ENCODE measurements around the gene CLEC4E.
A peak's percentile ranks its signal among the peaks of the same experiment; 100 is the strongest.

Gene CLEC4E

DNA sequence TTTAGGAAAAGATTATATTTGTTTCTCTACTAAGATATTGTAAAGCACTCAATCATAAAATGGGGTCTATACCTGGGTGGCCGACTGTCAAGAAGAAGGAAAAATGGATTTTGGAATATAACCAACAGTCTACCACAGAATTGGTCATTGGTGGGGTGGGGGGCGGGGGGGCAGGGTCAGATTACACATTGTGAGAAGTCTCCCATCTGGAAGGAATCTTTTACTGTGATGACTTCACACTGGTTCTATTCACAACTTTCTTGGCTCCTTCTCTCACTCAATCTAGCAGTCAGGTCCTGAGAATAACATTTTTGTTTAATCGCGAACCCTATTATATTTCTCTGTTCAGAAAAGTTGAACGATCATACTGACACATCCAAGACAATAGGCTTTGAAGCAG lies 8.7 kb upstream of the CLEC4E start:
- H3K79me1 ChIP-seq (ENCODE audit: low read length), result no peaks in the 10 kb centered on the region
- H2BK5ac ChIP-seq (ENCODE audit: low read length), result no peak overlapping the region
- no peak overlapping the region for H2BK120ac ChIP-seq (ENCODE audit: low read depth, low read length)
- H4K8ac ChIP-seq (ENCODE audit: low read depth, low read length), result no peak overlapping the region
- no peak overlapping the region for H3K4ac ChIP-seq (ENCODE audit: low read depth, low read length)
- no CpG with 5 or more reads among the region's 5 CpGs for WGBS (ENCODE audit: extremely low coverage, insufficient coverage, low lambda C conversion rate)
- H4K5ac ChIP-seq (ENCODE audit: low read length), result no peak overlapping the region
- H3K23ac ChIP-seq (ENCODE audit: low read length), result no peak overlapping the region
- no peak overlapping the region for H3K4me3 ChIP-seq (ENCODE audit: low read length)
- H3K18ac ChIP-seq (ENCODE audit: low read length), result no peak overlapping the region
- no peak overlapping the region for H2BK15ac ChIP-seq (replicated peaks; ENCODE audit: low read depth)
- no peaks in the 10 kb centered on the region for H3K79me2 ChIP-seq (ENCODE audit: control insufficient read depth, insufficient read depth, low read length)
- no peak overlapping the region for H3K56ac ChIP-seq (ENCODE audit: low read length)
- no peaks in the 10 kb centered on the region for H3K27me3 ChIP-seq (ENCODE audit: insufficient read depth, low read length, poor library complexity)
- H2AK5ac ChIP-seq (ENCODE audit: low read length), result no peak overlapping the region
- H3K9ac ChIP-seq (ENCODE audit: low read length), result no peak overlapping the region
- DNase-seq, result no peak
- H3K36me3 ChIP-seq (ENCODE audit: control insufficient read depth, insufficient read depth, low read length), result no peaks in the 10 kb centered on the region
- H3K4me2 ChIP-seq (ENCODE audit: low read length), result no peak overlapping the region
- H3K4me1 ChIP-seq (ENCODE audit: control insufficient read depth, low read depth, low read length), result no peaks in the 10 kb centered on the region
- H3K27ac ChIP-seq (ENCODE audit: low read depth, low read length), result no peak overlapping the region

DNA sequence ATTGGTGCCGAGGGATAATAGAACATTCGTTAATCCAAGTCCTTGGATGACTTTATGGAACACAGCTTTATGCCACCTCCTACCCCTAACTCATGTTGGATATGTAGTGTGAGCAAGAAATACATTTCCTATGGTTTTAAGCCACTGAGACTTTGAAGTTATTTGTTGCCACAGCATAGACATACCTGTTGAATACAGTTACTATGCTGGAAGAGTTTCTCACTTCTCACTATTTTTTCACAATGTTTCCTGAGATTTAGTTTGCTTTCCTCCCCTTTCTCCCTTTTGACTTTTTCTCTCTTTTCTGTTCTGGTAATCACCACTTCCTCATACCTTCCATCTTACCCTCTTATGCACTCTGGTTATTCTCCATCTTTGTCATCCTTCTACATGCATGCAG lies 7.5 kb upstream of the CLEC4E start:
- DNase-seq, result no peak
- H3K79me1 ChIP-seq (ENCODE audit: low read length), result no peaks in the 10 kb centered on the region
- no peak overlapping the region for H2BK5ac ChIP-seq (ENCODE audit: low read length)
- no peak overlapping the region for H3K18ac ChIP-seq (ENCODE audit: low read length)
- H2AK5ac ChIP-seq (ENCODE audit: low read length), result no peak overlapping the region
- no peaks in the 10 kb centered on the region for H3K27me3 ChIP-seq (ENCODE audit: insufficient read depth, low read length, poor library complexity)
- no peak overlapping the region for H2BK15ac ChIP-seq (replicated peaks; ENCODE audit: low read depth)
- H3K4me2 ChIP-seq (ENCODE audit: low read length), result no peak overlapping the region
- H3K56ac ChIP-seq (ENCODE audit: low read length), result no peak overlapping the region
- no peak overlapping the region for H3K4me3 ChIP-seq (ENCODE audit: low read length)
- no peaks in the 10 kb centered on the region for H3K36me3 ChIP-seq (ENCODE audit: control insufficient read depth, insufficient read depth, low read length)
- no peak overlapping the region for H3K9ac ChIP-seq (ENCODE audit: low read length)
- H3K4me1 ChIP-seq (ENCODE audit: control insufficient read depth, low read depth, low read length), result no peaks in the 10 kb centered on the region
- no peak overlapping the region for H2BK120ac ChIP-seq (ENCODE audit: low read depth, low read length)
- H3K23ac ChIP-seq (ENCODE audit: low read length), result peak overlapping the region; percentile 29
- no peak overlapping the region for H4K5ac ChIP-seq (ENCODE audit: low read length)
- no peak overlapping the region for H3K27ac ChIP-seq (ENCODE audit: low read depth, low read length)
- H3K79me2 ChIP-seq (ENCODE audit: control insufficient read depth, insufficient read depth, low read length), result no peaks in the 10 kb centered on the region
- H4K8ac ChIP-seq (ENCODE audit: low read depth, low read length), result no peak overlapping the region
- H3K4ac ChIP-seq (ENCODE audit: low read depth, low read length), result no peak overlapping the region
- WGBS (ENCODE audit: extremely low coverage, insufficient coverage, low lambda C conversion rate), result no CpG with 5 or more reads among the region's 2 CpGs

DNA sequence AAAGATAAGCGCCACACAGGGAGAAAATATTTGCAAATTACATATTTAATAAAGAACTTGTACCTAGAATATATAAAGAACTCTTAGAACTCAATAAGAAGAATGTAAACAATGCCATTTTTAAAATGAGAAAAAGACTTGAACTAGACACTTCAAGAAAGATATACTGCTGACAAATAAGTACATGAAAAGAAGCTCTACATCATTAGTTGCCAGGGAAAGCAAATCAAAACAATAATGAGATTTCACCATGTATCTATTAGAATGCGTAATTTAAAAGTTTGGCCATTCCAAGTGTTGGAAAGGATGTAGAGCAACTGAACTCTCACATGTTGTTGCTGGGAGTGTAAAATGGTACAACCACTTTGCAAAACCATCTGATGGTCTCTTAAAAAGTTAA lies 6.9 kb upstream of the CLEC4E start:
- H3K79me2 ChIP-seq (ENCODE audit: control insufficient read depth, insufficient read depth, low read length), result no peaks in the 10 kb centered on the region
- H2BK15ac ChIP-seq (replicated peaks; ENCODE audit: low read depth), result no peak overlapping the region
- no peaks in the 10 kb centered on the region for H3K27me3 ChIP-seq (ENCODE audit: insufficient read depth, low read length, poor library complexity)
- no peak overlapping the region for H3K4ac ChIP-seq (ENCODE audit: low read depth, low read length)
- H3K4me3 ChIP-seq (ENCODE audit: low read length), result no peak overlapping the region
- H4K8ac ChIP-seq (ENCODE audit: low read depth, low read length), result no peak overlapping the region
- no peak overlapping the region for H3K4me2 ChIP-seq (ENCODE audit: low read length)
- WGBS (ENCODE audit: extremely low coverage, insufficient coverage, low lambda C conversion rate), result no CpG with 5 or more reads among the region's 2 CpGs
- H2BK120ac ChIP-seq (ENCODE audit: low read depth, low read length), result no peak overlapping the region
- H3K18ac ChIP-seq (ENCODE audit: low read length), result no peak overlapping the region
- no peak overlapping the region for H3K9ac ChIP-seq (ENCODE audit: low read length)
- H4K5ac ChIP-seq (ENCODE audit: low read length), result no peak overlapping the region
- H3K56ac ChIP-seq (ENCODE audit: low read length), result no peak overlapping the region
- no peak overlapping the region for H2BK5ac ChIP-seq (ENCODE audit: low read length)
- no peak for DNase-seq
- H3K27ac ChIP-seq (ENCODE audit: low read depth, low read length), result no peak overlapping the region
- H3K36me3 ChIP-seq (ENCODE audit: control insufficient read depth, insufficient read depth, low read length), result no peaks in the 10 kb centered on the region
- H3K4me1 ChIP-seq (ENCODE audit: control insufficient read depth, low read depth, low read length), result no peaks in the 10 kb centered on the region
- H3K79me1 ChIP-seq (ENCODE audit: low read length), result no peaks in the 10 kb centered on the region
- H2AK5ac ChIP-seq (ENCODE audit: low read length), result no peak overlapping the region
- no peak overlapping the region for H3K23ac ChIP-seq (ENCODE audit: low read length)

DNA sequence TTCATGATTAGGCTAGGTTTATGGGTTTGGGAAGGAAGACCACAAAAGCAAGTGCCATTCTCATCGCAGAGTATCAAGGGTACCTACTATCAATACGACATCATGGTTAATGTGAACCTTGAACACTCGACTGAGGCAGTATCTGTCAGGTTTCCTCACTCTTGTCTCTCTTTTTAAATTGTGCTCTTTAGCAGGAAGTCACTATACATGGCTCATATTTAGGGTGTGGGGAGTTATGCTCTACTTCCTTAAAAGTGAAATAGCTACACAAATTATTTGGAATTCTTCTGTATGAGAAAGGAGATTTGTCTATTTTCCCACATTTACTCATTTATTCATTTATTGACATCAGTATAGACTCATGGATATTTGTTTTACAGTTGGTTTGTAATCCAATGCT lies 5.9 kb upstream of the CLEC4E start:
- Histone ChIP-seq H3K9ac (ENCODE audit: low read length) (no peak overlapping the region), H2AK5ac (ENCODE audit: low read length) (no peak overlapping the region), H3K4ac (ENCODE audit: low read depth, low read length) (no peak overlapping the region), H3K4me2 (ENCODE audit: low read length) (no peak overlapping the region), H2BK15ac (replicated peaks; ENCODE audit: low read depth) (no peak overlapping the region), H3K56ac (ENCODE audit: low read length) (no peak overlapping the region), H2BK5ac (ENCODE audit: low read length) (no peak overlapping the region), H3K27ac (ENCODE audit: low read depth, low read length) (no peak overlapping the region), H3K4me1 (ENCODE audit: control insufficient read depth, low read depth, low read length) (no peaks in the 10 kb centered on the region), H3K27me3 (ENCODE audit: insufficient read depth, low read length, poor library complexity) (no peaks in the 10 kb centered on the region), H2BK120ac (ENCODE audit: low read depth, low read length) (peak overlapping the region; percentile 67), H3K36me3 (ENCODE audit: control insufficient read depth, insufficient read depth, low read length) (no peaks in the 10 kb centered on the region), H3K4me3 (ENCODE audit: low read length) (no peak overlapping the region), H3K18ac (ENCODE audit: low read length) (no peak overlapping the region), H4K8ac (ENCODE audit: low read depth, low read length) (no peak overlapping the region), H4K5ac (ENCODE audit: low read length) (no peak overlapping the region), H3K23ac (ENCODE audit: low read length) (no peak overlapping the region), H3K79me2 (ENCODE audit: control insufficient read depth, insufficient read depth, low read length) (no peaks in the 10 kb centered on the region), H3K79me1 (ENCODE audit: low read length) (no peaks in the 10 kb centered on the region)
- no CpG with 5 or more reads among the region's 3 CpGs for WGBS (ENCODE audit: extremely low coverage, insufficient coverage, low lambda C conversion rate)
- no peak for DNase-seq

DNA sequence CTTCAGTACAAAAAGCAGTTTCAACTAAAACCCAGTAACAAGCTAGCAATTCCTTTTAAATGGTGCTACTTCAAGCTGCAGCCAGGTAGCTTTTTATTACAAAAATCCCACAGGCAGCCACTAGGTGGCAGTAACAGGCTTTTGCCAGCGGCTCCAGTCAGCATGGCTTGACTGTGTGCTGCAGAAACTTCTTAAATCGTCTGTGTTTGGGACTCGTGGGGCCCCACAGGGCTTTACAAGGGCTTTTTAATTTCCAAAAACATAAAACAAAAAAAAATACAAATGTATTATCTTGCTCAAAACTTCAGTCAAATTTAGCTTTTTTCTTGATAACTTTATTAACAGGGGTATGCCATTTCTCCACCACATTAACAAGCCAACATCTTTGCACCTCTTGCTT lies 3.6 kb upstream of the CLEC4E start:
- H3K4ac ChIP-seq (ENCODE audit: low read depth, low read length), result no peak overlapping the region
- H2BK15ac ChIP-seq (replicated peaks; ENCODE audit: low read depth), result no peak overlapping the region
- WGBS (ENCODE audit: extremely low coverage, insufficient coverage, low lambda C conversion rate), result no CpG with 5 or more reads among the region's 3 CpGs
- H3K27me3 ChIP-seq (ENCODE audit: insufficient read depth, low read length, poor library complexity), result no peaks in the 10 kb centered on the region
- H3K18ac ChIP-seq (ENCODE audit: low read length), result no peak overlapping the region
- no peak overlapping the region for H3K4me3 ChIP-seq (ENCODE audit: low read length)
- no peak overlapping the region for H2BK120ac ChIP-seq (ENCODE audit: low read depth, low read length)
- H3K36me3 ChIP-seq (ENCODE audit: control insufficient read depth, insufficient read depth, low read length), result no peaks in the 10 kb centered on the region
- no peak overlapping the region for H3K56ac ChIP-seq (ENCODE audit: low read length)
- H2BK5ac ChIP-seq (ENCODE audit: low read length), result no peak overlapping the region
- no peaks in the 10 kb centered on the region for H3K79me1 ChIP-seq (ENCODE audit: low read length)
- H3K23ac ChIP-seq (ENCODE audit: low read length), result no peak overlapping the region
- no peak overlapping the region for H4K5ac ChIP-seq (ENCODE audit: low read length)
- H3K9ac ChIP-seq (ENCODE audit: low read length), result no peak overlapping the region
- DNase-seq, result peak; percentile 82
- H3K4me2 ChIP-seq (ENCODE audit: low read length), result no peak overlapping the region
- H3K79me2 ChIP-seq (ENCODE audit: control insufficient read depth, insufficient read depth, low read length), result no peaks in the 10 kb centered on the region
- H2AK5ac ChIP-seq (ENCODE audit: low read length), result no peak overlapping the region
- H3K27ac ChIP-seq (ENCODE audit: low read depth, low read length), result no peak overlapping the region
- H4K8ac ChIP-seq (ENCODE audit: low read depth, low read length), result no peak overlapping the region
- no peaks in the 10 kb centered on the region for H3K4me1 ChIP-seq (ENCODE audit: control insufficient read depth, low read depth, low read length)

DNA sequence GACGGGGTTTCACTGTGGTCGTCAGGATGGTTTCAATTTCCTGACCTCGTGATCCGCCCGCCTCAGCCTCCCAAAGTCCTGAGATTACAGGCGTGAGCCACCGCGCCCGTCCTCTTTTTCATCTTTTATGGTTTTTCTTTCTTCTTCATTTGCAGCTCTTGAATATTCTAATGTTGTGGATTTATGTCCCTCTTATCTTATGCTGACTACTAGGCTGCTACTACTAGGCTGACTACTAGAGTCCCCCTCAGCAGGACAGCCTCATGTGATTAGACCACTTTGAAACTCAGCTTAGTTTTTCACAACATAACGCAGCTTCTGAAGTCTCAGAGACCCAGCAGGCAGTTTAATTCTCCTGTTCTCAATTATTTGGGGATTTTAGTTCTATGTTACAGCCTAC lies 857 bp upstream of the CLEC4E start:
- H3K27me3 ChIP-seq (ENCODE audit: insufficient read depth, low read length, poor library complexity), result no peaks in the 10 kb centered on the region
- no peaks in the 10 kb centered on the region for H3K4me1 ChIP-seq (ENCODE audit: control insufficient read depth, low read depth, low read length)
- no peak overlapping the region for H3K27ac ChIP-seq (ENCODE audit: low read depth, low read length)
- H4K5ac ChIP-seq (ENCODE audit: low read length), result no peak overlapping the region
- H2BK5ac ChIP-seq (ENCODE audit: low read length), result no peak overlapping the region
- no peak overlapping the region for H4K8ac ChIP-seq (ENCODE audit: low read depth, low read length)
- H2BK120ac ChIP-seq (ENCODE audit: low read depth, low read length), result no peak overlapping the region
- H3K36me3 ChIP-seq (ENCODE audit: control insufficient read depth, insufficient read depth, low read length), result no peaks in the 10 kb centered on the region
- no peak overlapping the region for H2BK15ac ChIP-seq (replicated peaks; ENCODE audit: low read depth)
- no peak overlapping the region for H3K4me2 ChIP-seq (ENCODE audit: low read length)
- H3K4ac ChIP-seq (ENCODE audit: low read depth, low read length), result no peak overlapping the region
- no peak for DNase-seq
- H2AK5ac ChIP-seq (ENCODE audit: low read length), result no peak overlapping the region
- H3K4me3 ChIP-seq (ENCODE audit: low read length), result no peak overlapping the region
- no peaks in the 10 kb centered on the region for H3K79me1 ChIP-seq (ENCODE audit: low read length)
- H3K9ac ChIP-seq (ENCODE audit: low read length), result no peak overlapping the region
- no peak overlapping the region for H3K18ac ChIP-seq (ENCODE audit: low read length)
- no peaks in the 10 kb centered on the region for H3K79me2 ChIP-seq (ENCODE audit: control insufficient read depth, insufficient read depth, low read length)
- H3K23ac ChIP-seq (ENCODE audit: low read length), result no peak overlapping the region
- H3K56ac ChIP-seq (ENCODE audit: low read length), result no peak overlapping the region
- WGBS (ENCODE audit: extremely low coverage, insufficient coverage, low lambda C conversion rate), result no CpG with 5 or more reads among the region's 10 CpGs
